ENCODE measurements around the gene AGAP6.
A peak's percentile ranks its signal among the peaks of the same experiment; 100 is the strongest.
"Not testable (repeated sequence)": the region's sequence is repeated elsewhere in the genome, so short reads cannot be mapped to it uniquely, and the experiment has no call there.

AGAP6 gene

DNA sequence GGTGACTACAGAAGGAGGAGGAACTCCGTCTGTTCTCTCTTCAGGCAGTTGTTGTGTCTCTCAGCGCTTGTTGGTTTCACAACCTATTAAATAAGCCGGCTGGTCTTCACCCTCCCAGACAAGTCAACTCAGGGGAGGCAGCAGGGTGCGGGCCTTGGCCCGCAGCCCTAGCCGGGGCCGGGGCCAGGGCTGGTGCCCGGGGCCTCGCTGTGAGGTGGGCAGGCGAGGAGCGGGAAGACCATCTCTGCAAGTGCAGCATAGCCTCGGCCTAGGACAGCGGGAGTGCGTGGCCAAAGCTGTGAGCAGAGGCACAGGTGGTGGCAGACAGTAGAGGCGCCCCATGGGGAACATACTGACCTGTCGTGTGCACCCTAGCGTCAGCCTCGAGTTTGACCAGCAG, at the start of gene AGAP6:
Gene AGAP6 (plus strand): TSS at position 31 of the 400 bp plus-strand sequence. CDS start 310 bp downstream, at position 341.
- H3K4me1 Mint-ChIP-seq; H3K36me3 Mint-ChIP-seq (ENCODE audit: insufficient read depth); ATAC-seq (replicated peaks; ENCODE audit: extremely low read depth, poor library complexity, severe bottlenecking); H3K27ac Mint-ChIP-seq (ENCODE audit: low read depth); H3K4me3 Mint-ChIP-seq; DNase-seq (ENCODE audit: low spot score in 2 of 2); H3K9me3 Mint-ChIP-seq; H3K27me3 Mint-ChIP-seq: not testable (repeated sequence)

GRCh38 chr10:49941447-49942338, 46.5 kb upstream of the AGAP6 start, which contains the start of the genes PARG and TIMM23B:
Gene PARG (minus strand): TSS chr10:49942027. CDS start chr10:49941725, 302 bp downstream.
Gene TIMM23B (plus strand): TSS chr10:49942053. CDS start chr10:49942195, 142 bp downstream.
- H3K27me3 Mint-ChIP-seq; H3K9me3 Mint-ChIP-seq; H3K36me3 Mint-ChIP-seq (ENCODE audit: insufficient read depth): not testable (repeated sequence)
- H3K4me1 Mint-ChIP-seq = peaks cover 36% of the 10 kb centered on the region
- H3K27ac Mint-ChIP-seq (ENCODE audit: low read depth) = peak within 1 kb of the TSS; percentile 96
- DNase-seq (ENCODE audit: low spot score in 2 of 2) = peak; percentile 61 to 63
- H3K4me3 Mint-ChIP-seq = peak within 1 kb of the TSS; percentile 100
- peak; percentile 81 for ATAC-seq (replicated peaks; ENCODE audit: extremely low read depth, poor library complexity, severe bottlenecking)

DNA sequence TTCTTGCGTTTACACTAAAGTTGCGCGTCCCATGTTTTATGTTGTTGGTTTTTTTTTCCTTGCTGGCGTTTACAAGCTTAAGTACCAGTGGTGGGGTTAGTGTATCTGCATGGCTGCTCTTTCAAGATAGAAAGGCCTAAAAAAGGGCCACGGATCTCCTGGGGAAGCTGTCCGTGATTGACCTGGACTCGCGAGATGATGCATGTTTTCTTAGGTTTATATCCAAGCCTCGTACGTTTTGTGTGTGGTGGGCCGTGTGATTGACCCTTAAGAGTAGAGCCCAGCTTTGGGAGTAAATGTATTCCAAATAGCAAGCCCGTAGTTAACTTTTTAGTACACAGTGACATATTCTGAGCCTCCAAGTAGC, 45.9 kb upstream of the AGAP6 start:
- Mint-ChIP-seq H3K36me3 (ENCODE audit: insufficient read depth) (peaks cover 10% of the 10 kb centered on the region), H3K4me1 (peaks cover 35% of the 10 kb centered on the region), H3K4me3 (peak overlapping the region; percentile 100), H3K27ac (ENCODE audit: low read depth) (peak overlapping the region; percentile 96)
- peak; percentile 4 for ATAC-seq (replicated peaks; ENCODE audit: extremely low read depth, poor library complexity, severe bottlenecking)
- H3K9me3 Mint-ChIP-seq; DNase-seq (ENCODE audit: low spot score in 2 of 2); H3K27me3 Mint-ChIP-seq: not testable (repeated sequence)

DNA sequence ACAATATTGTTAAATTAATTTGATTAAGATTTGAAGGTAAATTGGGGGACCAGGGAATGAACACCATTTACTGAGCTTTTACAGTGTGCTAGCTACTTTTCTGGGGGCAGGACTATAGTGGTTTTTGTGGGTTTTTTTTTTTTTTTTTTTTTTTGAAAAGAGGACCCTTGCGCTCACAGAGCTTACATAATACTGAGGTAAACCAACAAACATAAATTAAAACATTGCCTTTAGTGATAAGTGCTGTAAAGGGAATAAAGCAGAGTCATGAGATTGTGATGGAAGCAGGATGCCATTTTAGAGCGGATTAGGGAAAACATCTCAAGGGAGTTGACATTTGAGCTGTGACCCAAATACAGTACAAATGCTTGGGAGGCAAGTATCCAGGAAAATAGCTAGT, 44.6 kb upstream of the AGAP6 start:
- not testable (repeated sequence) for ATAC-seq (replicated peaks; ENCODE audit: extremely low read depth, poor library complexity, severe bottlenecking)

GRCh38 chr10:49948142-49948541, 40.1 kb upstream of the AGAP6 start:
- not testable (repeated sequence) for ATAC-seq (replicated peaks; ENCODE audit: extremely low read depth, poor library complexity, severe bottlenecking); H3K4me1 Mint-ChIP-seq; H3K27me3 Mint-ChIP-seq; H3K27ac Mint-ChIP-seq (ENCODE audit: low read depth); DNase-seq (ENCODE audit: low spot score in 2 of 2); H3K4me3 Mint-ChIP-seq; H3K9me3 Mint-ChIP-seq
- peaks cover 11% of the 10 kb centered on the region for H3K36me3 Mint-ChIP-seq (ENCODE audit: insufficient read depth)

More for the DNA sequence above, 44.6 kb upstream of the AGAP6 start:
- DNase-seq (ENCODE audit: low spot score in 2 of 2); H3K27me3 Mint-ChIP-seq; H3K27ac Mint-ChIP-seq (ENCODE audit: low read depth); H3K9me3 Mint-ChIP-seq; H3K4me3 Mint-ChIP-seq: not testable (repeated sequence)
- H3K4me1 Mint-ChIP-seq = peaks cover 35% of the 10 kb centered on the region
- peaks cover 13% of the 10 kb centered on the region for H3K36me3 Mint-ChIP-seq (ENCODE audit: insufficient read depth)

GRCh38 chr10:49948737-49949136, 39.5 kb upstream of the AGAP6 start:
- H3K4me3 Mint-ChIP-seq; H3K9me3 Mint-ChIP-seq; H3K4me1 Mint-ChIP-seq; H3K27me3 Mint-ChIP-seq; DNase-seq (ENCODE audit: low spot score in 2 of 2); H3K27ac Mint-ChIP-seq (ENCODE audit: low read depth); ATAC-seq (replicated peaks; ENCODE audit: extremely low read depth, poor library complexity, severe bottlenecking): not testable (repeated sequence)
- H3K36me3 Mint-ChIP-seq (ENCODE audit: insufficient read depth) = peaks cover 13% of the 10 kb centered on the region

DNA sequence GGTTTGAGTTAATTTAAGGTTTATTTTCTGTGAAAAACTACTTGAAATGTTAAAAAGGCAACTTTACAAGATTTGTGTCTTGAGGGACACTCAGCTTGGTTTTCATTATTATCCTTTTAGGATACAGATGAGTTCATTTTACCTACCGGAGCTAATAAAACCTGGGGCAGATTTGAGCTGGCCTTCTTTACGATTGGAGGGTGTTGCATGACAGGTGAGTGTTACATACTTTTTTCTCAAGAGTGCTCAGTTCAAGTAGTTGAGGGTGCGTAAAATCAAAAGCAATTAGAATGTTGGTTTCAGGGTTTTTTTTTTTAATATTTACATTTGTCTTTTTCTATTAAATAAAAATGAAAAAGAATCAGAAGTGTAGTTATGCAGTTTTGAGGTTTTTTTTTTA, 36.2 kb upstream of the AGAP6 start:
- not testable (repeated sequence) for H3K4me1 Mint-ChIP-seq; DNase-seq (ENCODE audit: low spot score in 2 of 2); H3K27ac Mint-ChIP-seq (ENCODE audit: low read depth); H3K9me3 Mint-ChIP-seq; H3K4me3 Mint-ChIP-seq; ATAC-seq (replicated peaks; ENCODE audit: extremely low read depth, poor library complexity, severe bottlenecking); H3K27me3 Mint-ChIP-seq
- H3K36me3 Mint-ChIP-seq (ENCODE audit: insufficient read depth) = peaks cover 14% of the 10 kb centered on the region

- ATAC-seq (replicated peaks; ENCODE audit: extremely low read depth, poor library complexity, severe bottlenecking); DNase-seq (ENCODE audit: low spot score in 2 of 2); H3K27me3 Mint-ChIP-seq; H3K4me1 Mint-ChIP-seq; H3K9me3 Mint-ChIP-seq; H3K27ac Mint-ChIP-seq (ENCODE audit: low read depth); H3K4me3 Mint-ChIP-seq: not testable (repeated sequence)
- H3K36me3 Mint-ChIP-seq (ENCODE audit: insufficient read depth) = peaks cover 13% of the 10 kb centered on the region
Observed at GRCh38 chr10:49953122-49953521, 35.1 kb upstream of the AGAP6 start.

DNA sequence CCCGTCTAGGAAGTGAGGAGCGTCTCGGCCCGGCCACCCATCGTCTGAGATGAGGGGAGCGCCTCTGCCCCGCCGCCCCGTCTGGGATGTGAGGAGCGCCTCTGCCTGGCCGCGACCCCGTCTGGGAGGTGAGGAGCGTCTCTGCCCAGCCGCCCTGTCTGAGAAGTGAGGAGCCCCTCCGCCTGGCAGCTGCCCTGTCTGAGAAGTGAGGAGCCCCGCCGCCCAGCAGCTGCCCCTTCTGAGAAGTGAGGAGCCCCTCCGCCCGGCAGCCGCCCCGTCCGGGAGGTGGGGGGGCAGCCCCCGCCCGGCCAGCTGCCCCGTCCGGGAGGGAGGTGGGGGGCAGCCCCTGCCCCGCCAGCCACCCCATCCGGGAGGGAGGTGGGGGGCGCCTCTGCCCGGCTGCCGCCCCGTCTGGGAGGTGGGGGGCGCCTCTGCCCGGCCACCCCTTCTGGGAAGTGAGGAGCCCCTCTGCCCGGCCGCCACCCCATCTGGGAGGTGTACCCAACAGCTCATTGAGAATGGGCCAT, 17.8 kb upstream of the AGAP6 start:
- DNase-seq (ENCODE audit: low spot score in 2 of 2); H3K27me3 Mint-ChIP-seq; ATAC-seq (replicated peaks; ENCODE audit: extremely low read depth, poor library complexity, severe bottlenecking); H3K9me3 Mint-ChIP-seq; H3K4me1 Mint-ChIP-seq; H3K27ac Mint-ChIP-seq (ENCODE audit: low read depth); H3K4me3 Mint-ChIP-seq: not testable (repeated sequence)
- H3K36me3 Mint-ChIP-seq (ENCODE audit: insufficient read depth) = peaks cover 13% of the 10 kb centered on the region

GRCh38 chr10:49971466-49971865, 16.7 kb upstream of the AGAP6 start:
- H3K4me1 Mint-ChIP-seq; DNase-seq (ENCODE audit: low spot score in 2 of 2); H3K27me3 Mint-ChIP-seq; ATAC-seq (replicated peaks; ENCODE audit: extremely low read depth, poor library complexity, severe bottlenecking); H3K9me3 Mint-ChIP-seq; H3K27ac Mint-ChIP-seq (ENCODE audit: low read depth); H3K4me3 Mint-ChIP-seq: not testable (repeated sequence)
- peaks cover 11% of the 10 kb centered on the region for H3K36me3 Mint-ChIP-seq (ENCODE audit: insufficient read depth)

- not testable (repeated sequence) for H3K4me3 Mint-ChIP-seq; H3K27ac Mint-ChIP-seq (ENCODE audit: low read depth); ATAC-seq (replicated peaks; ENCODE audit: extremely low read depth, poor library complexity, severe bottlenecking); H3K27me3 Mint-ChIP-seq; H3K4me1 Mint-ChIP-seq; H3K9me3 Mint-ChIP-seq; DNase-seq (ENCODE audit: low spot score in 2 of 2)
- H3K36me3 Mint-ChIP-seq (ENCODE audit: insufficient read depth) = peaks cover 11% of the 10 kb centered on the region
Observed at GRCh38 chr10:49972094-49972493, 16.1 kb upstream of the AGAP6 start.

DNA sequence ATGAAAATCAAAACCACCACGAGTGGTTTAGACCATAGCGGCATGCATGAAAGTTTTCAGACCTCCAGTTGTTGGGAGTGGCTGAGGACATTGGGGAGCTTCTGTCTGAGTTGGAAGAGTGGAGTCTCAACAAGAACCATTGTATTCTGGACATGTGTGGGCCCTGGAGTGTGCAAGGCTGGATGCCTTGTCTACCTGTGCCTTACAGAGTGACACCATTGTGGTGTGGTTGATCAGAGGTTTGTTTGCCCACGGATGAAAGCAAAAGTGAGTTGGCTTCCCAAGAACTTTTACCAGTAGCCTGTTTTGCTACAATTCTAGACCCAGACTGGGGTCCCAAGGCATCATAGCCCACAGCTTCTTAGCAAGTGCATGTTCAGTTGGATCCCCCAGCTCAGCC, 10.4 kb upstream of the AGAP6 start:
- not testable (repeated sequence) for H3K27ac Mint-ChIP-seq (ENCODE audit: low read depth); H3K9me3 Mint-ChIP-seq; ATAC-seq (replicated peaks; ENCODE audit: extremely low read depth, poor library complexity, severe bottlenecking); H3K4me1 Mint-ChIP-seq; H3K4me3 Mint-ChIP-seq; H3K27me3 Mint-ChIP-seq; DNase-seq (ENCODE audit: low spot score in 2 of 2)
- H3K36me3 Mint-ChIP-seq (ENCODE audit: insufficient read depth) = peaks cover 13% of the 10 kb centered on the region

- not testable (repeated sequence) for H3K4me1 Mint-ChIP-seq; H3K4me3 Mint-ChIP-seq; H3K36me3 Mint-ChIP-seq (ENCODE audit: insufficient read depth); H3K27ac Mint-ChIP-seq (ENCODE audit: low read depth); ATAC-seq (replicated peaks; ENCODE audit: extremely low read depth, poor library complexity, severe bottlenecking); DNase-seq (ENCODE audit: low spot score in 2 of 2); H3K9me3 Mint-ChIP-seq; H3K27me3 Mint-ChIP-seq
Observed at GRCh38 chr10:49987207-49987606, 999 bp upstream of the AGAP6 start.
